CD14-positive monocyte (primary cell): ENCODE data around the gene SPPL2C. TPM values are rescaled to one million over a fixed set of nuclear protein-coding genes. Genes with fewer than 3 reads are reported as not detected.

Experiments
- DNase-seq, 3 donors: peaks; one replicate each; pipeline ENCODE4 v3.0.0-alpha.2; 2011 to 2022
- H2AFZ ChIP-seq: 2 replicates; pipeline ENCODE4 v1.6.0; 2012; ENCODE audit warnings: mild to moderate bottlenecking, low read depth, low read length, inconsistent platforms; ENCODE audit not compliant: insufficient read depth, poor library complexity, severe bottlenecking
- H3K27ac ChIP-seq, 2 donors: 1 replicate in 1 of 2; 2 replicates in 1 of 2; pipeline ENCODE4 v1.5.1; 2012 to 2013; ENCODE audit warnings: low read length in 2 of 2, control low read depth in 1 of 2, inconsistent platforms in 1 of 2, low read depth in 1 of 2, mild to moderate bottlenecking in 1 of 2
- H3K27me3 ChIP-seq, 2 donors: one replicate each; pipeline versions ENCODE4 v1.6.0 to v1.6.1; 2011 to 2013; ENCODE audit warnings: low read length in 2 of 2; ENCODE audit not compliant: control insufficient read depth in 2 of 2, insufficient read depth in 2 of 2
- H3K36me3 ChIP-seq, 2 donors: replicated peaks in 1 of 2; 1 replicate in 1 of 2; 2 replicates in 1 of 2; pipeline versions ENCODE4 v1.5.1 to v1.6.1; 2012 to 2013; ENCODE audit warnings: low read length in 2 of 2, control low read depth in 1 of 2, inconsistent platforms in 1 of 2, mild to moderate bottlenecking in 1 of 2; ENCODE audit not compliant: insufficient read depth in 2 of 2, control insufficient read depth in 1 of 2
- H3K4me1 ChIP-seq, 2 donors: 1 replicate in 1 of 2; 2 replicates in 1 of 2; pipeline versions ENCODE4 v1.5.1 to v1.6.1; 2012 to 2013; ENCODE audit warnings: low read length in 2 of 2, control low read depth in 1 of 2, inconsistent platforms in 1 of 2, mild to moderate bottlenecking in 1 of 2, moderate library complexity in 1 of 2; ENCODE audit not compliant: insufficient read depth in 2 of 2, control insufficient read depth in 1 of 2
- H3K4me2 ChIP-seq: replicated peaks from 2 replicates; pipeline ENCODE3; 2012; ENCODE audit warnings: low read length, moderate library complexity, mild to moderate bottlenecking; ENCODE audit not compliant: poor library complexity, severe bottlenecking; ENCODE audit errors: extremely low read depth
- H3K4me3 ChIP-seq, 3 experiments: fragments of 200-600 bp in 1 of 3; sonication (generic) in 1 of 3; replicated peaks in 1 of 3; 1 replicate in 2 of 3; 2 replicates in 1 of 3; pipeline ENCODE4 v1.5.1; 2011 to 2013; ENCODE audit warnings: low read length in 3 of 3, mild to moderate bottlenecking in 3 of 3, control low read depth in 2 of 3, low read depth in 2 of 3, inconsistent platforms in 1 of 3, moderate library complexity in 1 of 3
- H3K79me2 ChIP-seq: 2 replicates; pipeline ENCODE4 v1.6.0; 2012; ENCODE audit warnings: mild to moderate bottlenecking, control low read depth, inconsistent platforms, low read length, moderate library complexity; ENCODE audit not compliant: insufficient read depth
- H3K9ac ChIP-seq: 2 replicates; pipeline ENCODE4 v1.6.0; 2017; ENCODE audit warnings: low read length, mild to moderate bottlenecking; ENCODE audit not compliant: insufficient read depth, poor library complexity, severe bottlenecking
- H3K9me3 ChIP-seq, 2 donors: replicated peaks in 1 of 2; 1 replicate in 1 of 2; 2 replicates in 1 of 2; pipeline versions ENCODE4 v1.5.1 to v1.6.1; 2012 to 2013; ENCODE audit warnings: low read length in 2 of 2, control low read depth in 1 of 2; ENCODE audit not compliant: control insufficient read depth in 1 of 2, insufficient read depth in 1 of 2
- H4K20me1 ChIP-seq: 2 replicates; pipeline ENCODE4 v1.6.0; 2012; ENCODE audit warnings: mild to moderate bottlenecking, low read length, control low read depth, moderate library complexity; ENCODE audit not compliant: insufficient read depth
- H3K27ac Mint-ChIP-seq, 7 donors: one replicate each; pipeline ENCODE4 v1.8.0; 2020; ENCODE audit warnings: mild to moderate bottlenecking in 7 of 7, mixed read lengths in 7 of 7, moderate library complexity in 6 of 7, inconsistent platforms in 2 of 7
- H3K27me3 Mint-ChIP-seq, 3 donors: one replicate each; pipeline ENCODE4 v1.8.0; 2021 to 2022; ENCODE audit warnings: low read depth in 3 of 3, mild to moderate bottlenecking in 3 of 3, mixed read lengths in 3 of 3, moderate library complexity in 3 of 3, inconsistent platforms in 1 of 3
- H3K36me3 Mint-ChIP-seq, 2 donors: one replicate each; pipeline ENCODE4 v1.8.0; 2020; ENCODE audit warnings: mixed read lengths in 2 of 2, inconsistent platforms in 1 of 2, mild to moderate bottlenecking in 1 of 2
- H3K4me1 Mint-ChIP-seq: one replicate; pipeline ENCODE4 v1.8.0; 2020; ENCODE audit warnings: mild to moderate bottlenecking, mixed read lengths
- H3K4me3 Mint-ChIP-seq, 2 donors: one replicate each; pipeline ENCODE4 v1.8.0; 2020; ENCODE audit warnings: mild to moderate bottlenecking in 2 of 2, mixed read lengths in 2 of 2, moderate library complexity in 1 of 2
- H3K9me3 Mint-ChIP-seq, 7 donors: one replicate each; pipeline ENCODE4 v1.8.0; 2020 to 2022; ENCODE audit warnings: mixed read lengths in 7 of 7, mild to moderate bottlenecking in 6 of 7, moderate library complexity in 6 of 7, inconsistent platforms in 2 of 7
- CTCF ChIP-seq: fragments of 200-600 bp; IDR thresholded peaks from one replicate; pipeline ENCODE4 v1.8.0; 2022; ENCODE audit warnings: antibody characterized with exemption, mild to moderate bottlenecking
- WGBS: methylation state at CpG from one replicate; pipeline ENCODE4 v1.1.5; 2013; ENCODE audit warnings: missing lambda C conversion rate; ENCODE audit not compliant: insufficient coverage; 5-methylcytosine and 5-hydroxymethylcytosine counted together
- intact Hi-C, 2 donors: fragments of 100-400 bp; cut with micrococcal nuclease; formaldehyde crosslinking; loops; one replicate each; pipeline versions ENCODE4 v1.15.0 to v1.15.1; 2023
- polyA plus RNA-seq, 3 donors: library from polyadenylated mRNA; depleted of rRNA in 1 of 3; unstranded in 2 of 3; stranded (reverse) in 1 of 3; fragments of 300-500 nt in 2 of 3; fragments of >200 nt in 1 of 3; fragmentation: Illumina TruSeq in 2 of 3; gene quantifications; 1 replicate in 2 of 3; 2 replicates in 1 of 3; pipeline ENCODE4 v1.2.3, GENCODE V29; 2012 to 2021

Gene SPPL2C
- polyA plus RNA-seq, 3 donors = not detected

GRCh38 chr17:45839442-45839841 is 5.2 kb upstream of the SPPL2C start:
- no peaks in the 10 kb centered on the region for H3K79me2 ChIP-seq
- H3K4me3 Mint-ChIP-seq = no peak overlapping the region
- no peaks in the 10 kb centered on the region for H3K4me1 Mint-ChIP-seq
- H3K27me3 ChIP-seq = no peaks in the 10 kb centered on the region
- no peaks in the 10 kb centered on the region for H3K36me3 ChIP-seq
- intact Hi-C loops = loop anchor here in 1 of 2 donors (10.0 kb wide), 1 partner anchor 445 kb away; no protein-coding TSS in a partner anchor
- no peaks in the 10 kb centered on the region for H3K9me3 ChIP-seq
- H3K4me3 ChIP-seq = no peak overlapping the region
- H3K27me3 Mint-ChIP-seq = peaks cover 3 to 11% (median 4%) of the 10 kb centered on the region in 3 donors
- no peak overlapping the region for H3K4me2 ChIP-seq
- 95% methylated on average over 4 of the region's 4 CpGs for WGBS
- H3K36me3 Mint-ChIP-seq = no peaks in the 10 kb centered on the region
- no peaks in the 10 kb centered on the region for H4K20me1 ChIP-seq
- no peak for DNase-seq
- no peak overlapping the region for H3K27ac Mint-ChIP-seq
- no peaks in the 10 kb centered on the region for H3K4me1 ChIP-seq
- no peaks in the 10 kb centered on the region for H3K9me3 Mint-ChIP-seq
- H3K9ac ChIP-seq = no peak overlapping the region
- no peak overlapping the region for H2AFZ ChIP-seq
- no peak overlapping the region for H3K27ac ChIP-seq
- no peak for TF ChIP-seq CTCF

GRCh38 chr17:45841186-45841585 is 3.5 kb upstream of the SPPL2C start:
- H3K79me2 ChIP-seq = no peaks in the 10 kb centered on the region
- no peak overlapping the region for H3K9ac ChIP-seq
- no peak overlapping the region for H3K4me2 ChIP-seq
- no peaks in the 10 kb centered on the region for H3K36me3 ChIP-seq
- H3K4me3 ChIP-seq = no peak overlapping the region
- H3K4me1 ChIP-seq = no peaks in the 10 kb centered on the region
- Mint-ChIP-seq H3K4me1 (no peaks in the 10 kb centered on the region), H3K4me3 (no peak overlapping the region), H3K27me3 (peaks cover 0 to 12% (median 3%) of the 10 kb centered on the region in 3 donors), H3K27ac (no peak overlapping the region), H3K36me3 (no peaks in the 10 kb centered on the region), H3K9me3 (no peaks in the 10 kb centered on the region)
- no peak for DNase-seq
- H3K27ac ChIP-seq = no peak overlapping the region
- H2AFZ ChIP-seq = no peak overlapping the region
- no peak for TF ChIP-seq CTCF
- 86% methylated on average over 7 of the region's 9 CpGs for whole genome bisulfite sequencing
- no peaks in the 10 kb centered on the region for H3K27me3 ChIP-seq
- H4K20me1 ChIP-seq = no peaks in the 10 kb centered on the region
- intact Hi-C loops = no loop called here
- H3K9me3 ChIP-seq = no peaks in the 10 kb centered on the region
